ENCODE data around the gene RPL18.

RPL18 gene

GRCh38 chr19:48642862-48643261 is 23.9 kb upstream of the RPL18 start:
- TF ChIP-seq CTCF (IDR thresholded peaks at IDR 0.05; ENCODE audit: insufficient read depth, low read length, poor library complexity, severe bottlenecking), result no peak

DNA sequence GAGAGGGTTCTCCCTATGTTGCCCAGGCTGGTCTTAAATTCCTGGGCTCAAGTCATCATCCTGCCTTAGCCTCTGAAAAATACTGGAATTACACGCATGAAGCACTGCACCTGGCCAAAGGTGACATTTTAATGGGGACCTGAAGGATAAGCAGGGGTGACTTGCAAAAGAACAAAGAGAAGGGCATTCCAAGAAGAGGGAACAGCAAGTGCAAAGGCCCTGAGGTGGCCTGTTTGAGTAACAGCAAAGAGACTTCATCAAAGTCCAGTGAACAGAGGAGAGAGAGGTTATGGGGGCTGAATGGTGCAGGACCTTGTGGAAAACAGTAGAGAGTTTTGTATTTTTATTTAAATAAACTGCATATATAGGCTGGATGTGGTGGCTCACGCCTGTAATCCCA is 22.9 kb upstream of the RPL18 start:
- Histone ChIP-seq H3K4me3 (replicated peaks; ENCODE audit: low read depth, low read length) (no peak overlapping the region), H3K36me3 (ENCODE audit: control insufficient read depth, insufficient read depth, low read length) (no peaks in the 10 kb centered on the region), H3K27me3 (replicated peaks; ENCODE audit: control insufficient read depth, insufficient read depth, low read length) (no peaks in the 10 kb centered on the region)
- DNase-seq (ENCODE audit: extremely low read depth, insufficient read length), result no peak
- TF ChIP-seq CTCF (IDR thresholded peaks at IDR 0.05; ENCODE audit: insufficient read depth, low read length, poor library complexity, severe bottlenecking), result no peak

More at GRCh38 chr19:48642862-48643261, 23.9 kb upstream of the RPL18 start:
- DNase-seq (ENCODE audit: extremely low read depth, insufficient read length), result no peak
- Histone ChIP-seq H3K4me3 (replicated peaks; ENCODE audit: low read depth, low read length) (no peak overlapping the region), H3K27me3 (replicated peaks; ENCODE audit: control insufficient read depth, insufficient read depth, low read length) (no peaks in the 10 kb centered on the region), H3K36me3 (ENCODE audit: control insufficient read depth, insufficient read depth, low read length) (no peaks in the 10 kb centered on the region)

DNA sequence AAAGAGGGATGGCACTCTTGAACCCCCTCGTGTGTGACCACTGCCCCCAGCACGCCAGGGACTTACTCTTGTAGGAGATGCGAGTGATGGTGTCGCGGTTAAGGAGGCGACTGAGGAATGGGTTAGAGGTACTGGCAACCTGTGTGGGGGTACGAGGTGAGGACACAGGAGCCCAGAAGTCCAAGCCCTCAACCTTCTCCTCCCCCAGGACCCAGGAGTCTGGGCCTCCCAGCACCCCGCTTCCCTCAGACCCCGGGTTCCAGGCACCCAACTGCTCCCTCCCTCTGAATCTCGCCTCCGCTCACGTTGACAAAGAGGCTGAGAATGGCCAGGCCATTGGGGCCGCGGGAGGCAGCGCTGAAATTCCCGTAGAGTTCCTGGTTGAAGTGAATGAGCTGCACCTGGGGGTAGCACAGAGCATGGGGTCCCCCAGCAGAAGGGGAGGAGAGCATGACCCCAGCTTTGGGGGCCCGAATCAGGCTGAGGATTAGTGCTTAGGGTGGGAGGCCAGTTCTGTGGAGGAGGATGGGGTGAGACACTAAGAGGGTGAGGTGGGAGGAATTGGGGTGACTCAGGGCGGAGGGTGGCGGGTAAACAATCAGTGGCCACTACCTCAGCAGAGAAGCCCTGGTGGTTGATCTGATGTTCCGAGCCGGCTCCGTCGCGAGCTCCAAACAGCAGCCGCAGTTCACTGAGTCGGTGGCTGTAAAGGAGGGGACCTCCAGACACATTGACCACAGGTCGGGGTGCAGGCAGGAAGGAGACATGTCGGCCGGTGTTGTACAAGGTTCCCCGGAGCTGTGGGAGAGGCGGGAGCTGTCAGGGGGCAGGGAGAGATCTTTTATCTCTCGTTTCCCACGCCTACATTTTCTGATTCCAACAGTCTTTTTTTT is 20.8 kb upstream of the RPL18 start:
- H3K4me3 ChIP-seq (replicated peaks; ENCODE audit: low read depth, low read length), result no peak overlapping the region
- no peaks in the 10 kb centered on the region for H3K36me3 ChIP-seq (ENCODE audit: control insufficient read depth, insufficient read depth, low read length)
- TF ChIP-seq CTCF (IDR thresholded peaks at IDR 0.05; ENCODE audit: insufficient read depth, low read length, poor library complexity, severe bottlenecking), result no peak
- no peaks in the 10 kb centered on the region for H3K27me3 ChIP-seq (replicated peaks; ENCODE audit: control insufficient read depth, insufficient read depth, low read length)
- DNase-seq (ENCODE audit: extremely low read depth, insufficient read length), result no peak

DNA sequence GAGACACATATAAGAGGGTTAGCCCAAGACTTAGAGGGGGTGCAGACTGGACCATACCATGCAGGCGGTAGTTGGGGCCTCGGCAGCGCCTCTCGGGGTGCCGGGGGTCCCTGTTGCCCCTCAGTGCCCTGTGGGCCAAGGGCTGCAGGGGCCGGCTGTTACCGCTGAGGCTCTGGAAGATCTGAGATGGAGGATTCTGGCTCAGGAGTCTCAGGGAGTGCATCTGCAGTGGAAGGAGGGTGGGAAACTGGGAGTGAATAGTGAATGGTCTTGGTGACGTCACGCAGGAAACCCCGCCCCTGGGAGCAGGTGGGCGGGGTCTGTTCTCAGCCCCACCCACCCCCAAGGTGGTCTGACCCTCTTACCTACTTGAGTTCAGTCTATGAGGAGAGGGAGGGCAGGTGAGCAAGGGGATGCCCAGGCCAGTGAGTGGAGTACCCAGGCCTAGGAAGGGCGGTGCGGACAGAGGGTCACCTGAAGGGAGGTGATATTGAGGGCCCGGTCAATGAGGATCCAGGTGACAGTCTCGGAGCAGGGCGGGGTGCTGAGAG is 19.9 kb upstream of the RPL18 start:
- no peak for TF ChIP-seq CTCF (IDR thresholded peaks at IDR 0.05; ENCODE audit: insufficient read depth, low read length, poor library complexity, severe bottlenecking)
- Histone ChIP-seq H3K27me3 (replicated peaks; ENCODE audit: control insufficient read depth, insufficient read depth, low read length) (no peaks in the 10 kb centered on the region), H3K36me3 (ENCODE audit: control insufficient read depth, insufficient read depth, low read length) (no peaks in the 10 kb centered on the region), H3K4me3 (replicated peaks; ENCODE audit: low read depth, low read length) (peak overlapping the region; percentile 66)
- DNase-seq (ENCODE audit: extremely low read depth, insufficient read length), result no peak

- Histone ChIP-seq H3K4me3 (replicated peaks; ENCODE audit: low read depth, low read length) (peak overlapping the region; percentile 66), H3K36me3 (ENCODE audit: control insufficient read depth, insufficient read depth, low read length) (no peaks in the 10 kb centered on the region), H3K27me3 (replicated peaks; ENCODE audit: control insufficient read depth, insufficient read depth, low read length) (no peaks in the 10 kb centered on the region)
- DNase-seq (ENCODE audit: extremely low read depth, insufficient read length), result peak; percentile 90
- TF ChIP-seq CTCF (IDR thresholded peaks at IDR 0.05; ENCODE audit: insufficient read depth, low read length, poor library complexity, severe bottlenecking), result peak; percentile 34
Measured at GRCh38 chr19:48637948-48638830, 19.2 kb upstream of the RPL18 start.
